LNCAP (cell line): ENCODE measurements around the gene ADAMTSL5.

Experiments used
- TF ChIP-seq, protein P1 (sequence below): fragments of 450-650 bp; IDR thresholded peaks from 2 replicates; pipeline ENCODE4 v1.5.1; 2017; ENCODE audit warnings: mild to moderate bottlenecking

Gene ADAMTSL5

DNA sequence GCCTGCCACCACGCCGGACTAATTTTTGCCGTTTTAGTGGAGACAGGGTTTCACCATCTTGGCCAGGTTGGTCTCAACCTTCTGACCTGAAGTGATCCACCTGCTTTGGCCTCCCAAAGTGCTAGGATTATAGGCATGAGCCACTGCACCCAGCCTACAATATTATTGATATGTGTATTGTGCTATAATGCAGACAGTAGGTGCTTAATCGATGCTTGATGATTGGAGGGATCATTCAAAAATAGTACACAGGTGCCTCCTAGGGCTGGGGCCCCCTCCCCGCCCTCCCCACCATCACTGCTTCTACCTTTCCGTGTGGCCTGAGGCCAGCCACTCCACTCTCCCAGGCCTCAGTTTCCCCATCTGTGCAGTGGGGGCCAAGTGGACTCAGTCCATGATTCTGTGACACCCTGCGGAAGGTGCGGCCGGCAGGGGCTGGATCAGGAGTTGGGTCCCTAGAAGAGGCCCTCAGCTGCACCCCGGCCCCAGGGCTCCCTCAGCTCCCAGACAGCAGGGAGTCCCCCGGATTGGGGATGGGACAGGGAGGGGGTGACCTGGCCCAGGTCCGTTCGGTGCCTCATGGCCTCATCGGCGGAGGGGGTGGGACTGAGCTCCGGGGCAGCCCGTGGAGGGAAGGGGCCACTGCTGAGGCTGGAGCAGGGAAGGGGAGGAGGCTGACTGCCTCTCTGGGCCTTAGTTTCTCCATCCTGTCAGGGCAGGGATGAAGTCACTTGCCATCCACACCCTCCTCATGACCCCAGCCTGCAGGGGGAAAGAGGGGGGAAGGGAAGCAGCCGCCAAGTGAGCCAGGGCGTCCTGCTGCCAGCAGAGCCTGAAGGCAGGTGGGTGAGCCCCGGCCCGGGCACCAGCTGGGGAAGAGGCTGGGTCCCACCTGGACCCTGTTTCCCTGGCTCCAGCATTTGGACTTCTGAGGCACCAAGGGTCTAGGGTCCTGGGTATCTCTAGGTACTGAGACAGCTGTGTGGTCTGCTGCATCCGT lies 1.2 kb downstream of the ADAMTSL5 start:
- TF ChIP-seq, protein P1, sequence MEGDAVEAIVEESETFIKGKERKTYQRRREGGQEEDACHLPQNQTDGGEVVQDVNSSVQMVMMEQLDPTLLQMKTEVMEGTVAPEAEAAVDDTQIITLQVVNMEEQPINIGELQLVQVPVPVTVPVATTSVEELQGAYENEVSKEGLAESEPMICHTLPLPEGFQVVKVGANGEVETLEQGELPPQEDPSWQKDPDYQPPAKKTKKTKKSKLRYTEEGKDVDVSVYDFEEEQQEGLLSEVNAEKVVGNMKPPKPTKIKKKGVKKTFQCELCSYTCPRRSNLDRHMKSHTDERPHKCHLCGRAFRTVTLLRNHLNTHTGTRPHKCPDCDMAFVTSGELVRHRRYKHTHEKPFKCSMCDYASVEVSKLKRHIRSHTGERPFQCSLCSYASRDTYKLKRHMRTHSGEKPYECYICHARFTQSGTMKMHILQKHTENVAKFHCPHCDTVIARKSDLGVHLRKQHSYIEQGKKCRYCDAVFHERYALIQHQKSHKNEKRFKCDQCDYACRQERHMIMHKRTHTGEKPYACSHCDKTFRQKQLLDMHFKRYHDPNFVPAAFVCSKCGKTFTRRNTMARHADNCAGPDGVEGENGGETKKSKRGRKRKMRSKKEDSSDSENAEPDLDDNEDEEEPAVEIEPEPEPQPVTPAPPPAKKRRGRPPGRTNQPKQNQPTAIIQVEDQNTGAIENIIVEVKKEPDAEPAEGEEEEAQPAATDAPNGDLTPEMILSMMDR = no peak

GRCh38 chr19:1510807-1511206 lies 2.0 kb downstream of the ADAMTSL5 start:
- TF ChIP-seq, protein P1 = no peak

DNA sequence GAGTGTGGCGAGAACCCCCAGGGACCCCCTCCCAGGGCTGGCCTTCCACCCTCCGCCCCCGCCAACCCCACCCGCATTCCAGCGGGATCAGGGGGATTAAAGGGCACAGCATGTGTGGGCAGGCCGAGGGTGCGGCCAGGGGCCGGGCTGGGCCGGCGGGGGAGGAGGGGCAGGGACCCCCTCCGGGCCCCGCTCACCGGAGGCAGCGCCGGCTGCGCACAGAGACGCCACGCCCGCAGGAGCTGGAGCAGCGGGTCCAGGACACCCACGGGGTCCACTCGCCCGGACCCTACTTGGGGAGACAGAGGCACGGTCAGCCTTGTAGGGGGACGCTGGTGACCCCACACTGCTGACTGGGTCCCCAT lies 2.4 kb downstream of the ADAMTSL5 start:
- TF ChIP-seq, protein P1 = no peak

GRCh38 chr19:1509602-1510441 lies 3.0 kb downstream of the ADAMTSL5 start:
- TF ChIP-seq, protein P1 = no peak

- TF ChIP-seq, protein P1 = no peak
These were observed 4.3 kb downstream of the ADAMTSL5 start for GRCh38 chr19:1508507-1508856.

- TF ChIP-seq, protein P1 = no peak
These were observed 4.9 kb downstream of the ADAMTSL5 start for GRCh38 chr19:1507763-1508506.

GRCh38 chr19:1507192-1507660 lies 5.6 kb downstream of the ADAMTSL5 start:
- TF ChIP-seq, protein P1 = no peak
